Measurements from ENCODE around the gene CST11. TPM values are rescaled to one million over a fixed set of nuclear protein-coding genes. Genes with fewer than 3 reads are reported as not detected.

Gene CST11
- polyA plus RNA-seq, 2 of the 4 experiments (the other 2 are of a cell fraction): not detected

GRCh38 chr20:23455639-23456038 is 3.0 kb upstream of the CST11 start:
- no peak for TF ChIP-seq SREBF2 (IDR thresholded peaks at IDR 0.05)
- DNase-seq (ENCODE audit: low read depth in 1 of 2, low spot score in 1 of 2) (no peak), ATAC-seq (no peak), FAIRE-seq (no peak)
- CTCF ChIA-PET: interaction anchor here (1.5 kb wide), 1 partner anchor 14 kb away, joined by 4 read pairs; no protein-coding TSS in a partner anchor
- no peaks in the 10 kb centered on the region for H3K4me1 ChIP-seq
- POLR2A ChIA-PET: no interaction called here
- H3K9me3 ChIP-seq: 0 out of 3 replicates have a peak, but pooled peaks cover 2% of the 10 kb centered on the region
- H3K27ac ChIP-seq: no peak overlapping the region
- H3K4me2 ChIP-seq: no peak overlapping the region
- WGBS (ENCODE audit: missing lambda C conversion rate): 52% methylated on average over 7 of the region's 7 CpGs
- no peak overlapping the region for H3K4me3 ChIP-seq

- FAIRE-seq: no peak
- Histone ChIP-seq H3K4me2 (no peak overlapping the region), H3K4me3 (no peak overlapping the region), H3K9me3 (0 out of 3 replicates have a peak, but pooled peaks cover 2% of the 10 kb centered on the region), H3K27ac (no peak overlapping the region), H3K4me1 (no peaks in the 10 kb centered on the region)
- CTCF ChIA-PET: interaction anchor here (1.5 kb wide), 1 partner anchor 13 kb away, joined by 4 read pairs; no protein-coding TSS in a partner anchor
- DNase-seq (ENCODE audit: low read depth in 1 of 2, low spot score in 1 of 2): no peak
- TF ChIP-seq CBX8 (IDR thresholded peaks at IDR 0.05) (no peak), MAFK (IDR thresholded peaks at IDR 0.05; ENCODE audit: partially characterized antibody) (peak; percentile 90)
- POLR2A ChIA-PET: no interaction called here
- WGBS (ENCODE audit: missing lambda C conversion rate): 24% methylated on average over 1 of the region's 1 CpG
- no peak for ATAC-seq
Observed at GRCh38 chr20:23454816-23455215, 2.1 kb upstream of the CST11 start.

GRCh38 chr20:23453549-23454543 is 1.2 kb upstream of the CST11 start:
- no peak for DNase-seq (ENCODE audit: low read depth in 1 of 2, low spot score in 1 of 2)
- H3K4me1 ChIP-seq: no peaks in the 10 kb centered on the region
- 0 out of 3 replicates have a peak, but pooled peaks cover 2% of the 10 kb centered on the region for H3K9me3 ChIP-seq
- POLR2A ChIA-PET: no interaction called here
- CTCF ChIA-PET: interaction anchor here (1.5 to 2.6 kb wide), 2 partner anchors 12 kb away, joined by 4 to 18 read pairs; no protein-coding TSS in a partner anchor
- no peak overlapping the region for H3K4me2 ChIP-seq
- WGBS (ENCODE audit: missing lambda C conversion rate): 58% methylated on average over 15 of the region's 15 CpGs
- H3K27ac ChIP-seq: no peak overlapping the region
- TF ChIP-seq ESRRA (IDR thresholded peaks at IDR 0.05; ENCODE audit: borderline replicate concordance, low read length) (no peak), HES2 (IDR thresholded peaks at IDR 0.05) (no peak), SREBF2 (IDR thresholded peaks at IDR 0.05) (no peak), FOSB (CRISPR knock-in tag; IDR thresholded peaks at IDR 0.05) (no peak), E2F6 (IDR thresholded peaks at IDR 0.05; ENCODE audit: borderline replicate concordance, low read depth) (no peak)
- H3K4me3 ChIP-seq: no peak overlapping the region
- FAIRE-seq: peak; percentile 54
- ATAC-seq: no peak

GRCh38 chr20:23451956-23452487 is 654 bp downstream of the CST11 start:
- no peak overlapping the region for H3K27ac ChIP-seq
- 49% methylated on average over 11 of the region's 11 CpGs for WGBS (ENCODE audit: missing lambda C conversion rate)
- ChIA-PET CTCF (interaction anchor here (0.7 to 2.6 kb wide), 5 partner anchors 8 to 155 kb away, joined by 3 to 18 read pairs (median 3); no protein-coding TSS in a partner anchor), POLR2A (no interaction called here)
- H3K4me3 ChIP-seq: no peak overlapping the region
- no peak for FAIRE-seq
- no peak for DNase-seq (ENCODE audit: low read depth in 1 of 2, low spot score in 1 of 2)
- H3K9me3 ChIP-seq: 0 out of 3 replicates have a peak, but pooled peaks cover 2% of the 10 kb centered on the region
- no peak for ATAC-seq
- no peak overlapping the region for H3K4me2 ChIP-seq
- no peaks in the 10 kb centered on the region for H3K4me1 ChIP-seq
- no peak for TF ChIP-seq BCL3 (IDR thresholded peaks at IDR 0.05)
- TF ChIP-seq BHLHE40 (IDR thresholded peaks at IDR 0.05; ENCODE audit: low read depth, low read length): no peak
- TF ChIP-seq MAZ (IDR thresholded peaks at IDR 0.05; ENCODE audit: borderline replicate concordance, low read depth, low read length): no peak
- no peak for TF ChIP-seq RAD21 (conservative IDR thresholded peaks at IDR 0.05 in 1 of 2, IDR thresholded peaks at IDR 0.05 in 1 of 2)
- no peak for TF ChIP-seq CTCF (IDR thresholded peaks at IDR 0.05)
- no peak for TF ChIP-seq PHF8 (IDR thresholded peaks at IDR 0.05; ENCODE audit: borderline replicate concordance, low read depth)
- TF ChIP-seq RNF2 (IDR thresholded peaks at IDR 0.05; ENCODE audit: borderline replicate concordance, low read depth): no peak
- TF ChIP-seq TP53 (CRISPR knock-in tag; IDR thresholded peaks at IDR 0.05): no peak
- no peak for TF ChIP-seq ZFP36 (IDR thresholded peaks at IDR 0.05; ENCODE audit: borderline replicate concordance, partially characterized antibody)
- TF ChIP-seq MAFK (IDR thresholded peaks at IDR 0.05; ENCODE audit: partially characterized antibody): no peak
- TF ChIP-seq NR3C1 (IDR thresholded peaks at IDR 0.05): no peak
- no peak for TF ChIP-seq ATOH8 (CRISPR knock-in tag; IDR thresholded peaks at IDR 0.05; ENCODE audit: low read depth)
- TF ChIP-seq RFX5 (IDR thresholded peaks at IDR 0.05): no peak
- TF ChIP-seq POLR2A (IDR thresholded peaks at IDR 0.05; ENCODE audit: low read length): no peak
- no peak for TF ChIP-seq SMC3 (IDR thresholded peaks at IDR 0.05)
- TF ChIP-seq RARB (CRISPR knock-in tag; IDR thresholded peaks at IDR 0.05): no peak
- no peak for TF ChIP-seq ESRRA (IDR thresholded peaks at IDR 0.05; ENCODE audit: borderline replicate concordance, low read length)
- no peak for TF ChIP-seq JUNB (IDR thresholded peaks at IDR 0.05)
- TF ChIP-seq EHF (CRISPR knock-in tag; IDR thresholded peaks at IDR 0.05): no peak

Data from A549 (cell line).